ENCODE measurements around the gene HDAC1. TPM values are rescaled to one million over a fixed set of nuclear protein-coding genes. Genes with fewer than 3 reads are reported as not detected.

Gene HDAC1
- total RNA-seq = 10 to 100 TPM; 21.8 to 28.0 TPM

- Histone ChIP-seq H3K4me3 (peak within 1 kb of the TSS; percentile 83 to 91), H3K4me1 (peaks cover 0 to 15% of the 10 kb centered on the region in 2 donors), H3K27me3 (no peaks in the 10 kb centered on the region), H3K27ac (peak within 1 kb of the TSS; percentile 76 to 87), H3K36me3 (no peaks in the 10 kb centered on the region), H3K9me3 (no peaks in the 10 kb centered on the region)
- peak; percentile 90 for DNase-seq (ENCODE audit: low spot score)
- TF ChIP-seq CTCF (IDR thresholded peaks at IDR 0.05) = no peak
Observed at GRCh38 chr1:32291708-32292538, at the start of gene HDAC1. Gene HDAC1 (plus strand): TSS chr1:32292083. CDS start chr1:32292170, 87 bp downstream.

GRCh38 chr1:32242341-32242851 lies 49.5 kb upstream of the HDAC1 start:
- Histone ChIP-seq H3K27ac (peak overlapping the region in 1 of 2 donors; percentile 21), H3K4me1 (peaks cover 0 to 39% of the 10 kb centered on the region in 2 donors), H3K27me3 (no peaks in the 10 kb centered on the region), H3K36me3 (no peaks in the 10 kb centered on the region), H3K4me3 (peak overlapping the region in 1 of 2 donors; percentile 12), H3K9me3 (no peaks in the 10 kb centered on the region)
- no peak for DNase-seq (ENCODE audit: low spot score)
- no peak for TF ChIP-seq CTCF (IDR thresholded peaks at IDR 0.05)

- Histone ChIP-seq H3K4me3 (peak within 1 kb of the TSS in 1 of 2 donors; percentile 8), H3K4me1 (peaks cover 0 to 62% of the 10 kb centered on the region in 2 donors), H3K27me3 (no peaks in the 10 kb centered on the region), H3K36me3 (no peaks in the 10 kb centered on the region), H3K9me3 (no peaks in the 10 kb centered on the region), H3K27ac (peak within 1 kb of the TSS; percentile 66 to 67)
- no peak for TF ChIP-seq CTCF (IDR thresholded peaks at IDR 0.05)
- peak; percentile 71 for DNase-seq (ENCODE audit: low spot score)
Observed at GRCh38 chr1:32246888-32247273, 45.0 kb upstream of the HDAC1 start, which contains the start of gene FAM167B. Gene FAM167B (plus strand): TSS chr1:32247222. CDS start chr1:32247422, 200 bp downstream.

GRCh38 chr1:32247452-32247851 lies 44.4 kb upstream of the HDAC1 start:
- Histone ChIP-seq H3K4me3 (peak overlapping the region in 1 of 2 donors; percentile 8), H3K4me1 (peaks cover 0 to 60% of the 10 kb centered on the region in 2 donors)
- no peak for DNase-seq (ENCODE audit: low spot score)

More at GRCh38 chr1:32247452-32247851, 44.4 kb upstream of the HDAC1 start:
- Histone ChIP-seq H3K27me3 (no peaks in the 10 kb centered on the region), H3K9me3 (no peaks in the 10 kb centered on the region), H3K27ac (peak overlapping the region; percentile 66 to 67), H3K36me3 (no peaks in the 10 kb centered on the region)
- no peak for TF ChIP-seq CTCF (IDR thresholded peaks at IDR 0.05)
